Stimulated activated CD8-positive, alpha-beta memory T cell treated with anti-CD3 and anti-CD28 coated beads, Interleukin-15, amount 100 ng/mL, for 24 hours (primary cell): ENCODE data around the gene FKBP1B.
"Not testable (repeated sequence)": the region's sequence is repeated elsewhere in the genome, so short reads cannot be mapped to it uniquely, and the experiment has no call there.

Experiments
- DNase-seq: peaks from one replicate; pipeline ENCODE4 v3.0.0-alpha.2; 2020; ENCODE audit warnings: low read depth

FKBP1B gene

DNA sequence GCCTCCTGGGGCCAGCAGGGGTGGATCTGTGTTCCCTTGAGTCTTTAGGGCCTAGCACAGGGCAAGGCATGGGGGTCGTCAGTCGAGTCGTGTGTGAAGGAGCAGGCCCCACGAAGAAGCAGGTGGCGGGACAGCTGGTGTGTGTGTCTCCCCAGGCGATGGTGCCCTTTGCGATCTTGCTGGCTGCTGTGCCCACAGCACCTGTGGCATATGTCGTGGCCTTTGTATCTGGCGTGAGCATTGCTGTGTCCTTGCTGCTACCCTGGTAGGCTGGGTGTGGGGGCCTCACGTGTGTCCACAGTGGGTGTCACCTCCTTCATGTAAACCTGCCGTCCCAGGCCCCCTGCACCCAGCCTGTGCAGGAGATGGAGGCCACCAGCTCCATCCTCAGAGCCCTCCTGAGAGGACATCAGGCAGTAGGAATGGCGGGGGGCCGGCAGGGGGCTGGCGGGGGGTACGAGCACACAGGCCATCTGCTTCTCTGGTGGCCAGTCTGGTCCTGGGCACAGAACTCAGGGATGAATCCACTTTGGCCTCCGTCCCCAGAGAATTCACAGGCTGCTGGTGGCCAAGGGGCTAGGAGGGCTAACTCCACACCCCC, 26.5 kb upstream of the FKBP1B start:
- DNase-seq, result no peak

DNA sequence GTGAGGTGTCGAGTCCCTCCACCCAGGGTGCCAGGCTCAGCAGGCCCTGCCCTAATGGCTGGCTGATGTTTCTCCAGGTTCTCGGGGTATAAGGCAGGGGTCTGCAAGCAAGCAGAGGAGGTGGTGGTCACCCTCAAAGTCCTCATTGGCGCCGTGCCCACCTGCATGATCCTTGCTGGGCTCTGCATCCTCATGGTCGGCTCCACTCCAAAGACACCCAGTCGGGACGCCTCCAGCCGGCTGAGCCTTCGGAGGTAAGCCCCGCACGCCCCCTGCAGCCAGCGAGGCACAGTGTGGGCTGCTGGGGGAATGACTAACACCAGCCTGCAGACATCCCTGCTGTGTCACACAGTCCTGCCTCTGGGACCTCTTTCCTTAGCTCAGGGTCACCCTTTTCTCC, 25.5 kb upstream of the FKBP1B start:
- DNase-seq, result no peak

DNA sequence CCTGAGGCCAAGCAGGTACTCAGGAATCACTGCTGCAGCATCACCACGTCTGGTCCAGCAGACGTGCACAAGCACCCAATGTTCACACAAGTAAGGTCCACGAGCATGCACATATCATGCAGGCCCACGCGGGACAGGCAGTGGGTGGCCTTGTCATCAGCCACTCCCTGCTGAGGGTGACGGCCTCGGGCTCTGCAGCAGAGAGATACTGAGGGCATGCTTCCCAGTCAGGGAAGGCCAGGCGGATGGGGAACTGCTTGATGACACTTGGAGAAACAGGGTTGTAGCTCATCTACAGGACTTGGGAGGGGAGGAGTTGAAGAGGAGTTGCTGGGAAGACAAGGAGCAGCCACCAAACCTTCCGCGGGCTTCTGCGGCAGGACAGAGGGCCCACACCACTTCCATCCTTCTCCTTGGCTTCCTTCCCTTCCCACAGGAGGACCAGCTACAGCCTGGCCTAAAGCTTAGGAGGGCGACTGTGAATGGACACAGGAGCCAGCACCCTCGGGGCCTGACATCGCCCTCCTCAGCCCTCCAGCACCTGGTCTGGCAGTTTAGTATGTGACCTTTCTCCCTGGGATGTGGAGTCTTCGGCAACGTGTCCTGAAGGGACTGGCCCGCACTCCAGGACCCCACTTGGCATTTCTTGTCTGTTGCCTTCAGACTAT, 24.4 kb upstream of the FKBP1B start:
- DNase-seq, result no peak

DNA sequence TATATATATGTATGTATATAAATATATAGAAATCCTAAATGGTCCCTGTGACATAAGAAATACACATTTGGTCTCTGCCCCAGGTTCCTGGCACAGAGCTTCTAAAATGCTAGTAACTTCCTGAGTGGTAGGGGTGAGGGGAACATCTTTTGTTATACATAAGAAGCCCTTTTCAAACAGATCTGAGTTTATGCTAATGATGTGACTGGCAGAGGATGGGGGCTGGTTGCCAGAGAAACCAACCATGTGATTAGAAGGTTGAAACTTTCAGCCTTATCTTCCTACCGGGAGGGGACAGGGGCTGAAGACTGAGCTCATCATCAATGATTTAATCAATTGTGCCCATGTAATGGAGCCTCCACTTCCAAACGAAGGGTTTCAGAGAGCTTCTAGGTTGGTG, 23.3 kb upstream of the FKBP1B start:
- DNase-seq, result no peak

DNA sequence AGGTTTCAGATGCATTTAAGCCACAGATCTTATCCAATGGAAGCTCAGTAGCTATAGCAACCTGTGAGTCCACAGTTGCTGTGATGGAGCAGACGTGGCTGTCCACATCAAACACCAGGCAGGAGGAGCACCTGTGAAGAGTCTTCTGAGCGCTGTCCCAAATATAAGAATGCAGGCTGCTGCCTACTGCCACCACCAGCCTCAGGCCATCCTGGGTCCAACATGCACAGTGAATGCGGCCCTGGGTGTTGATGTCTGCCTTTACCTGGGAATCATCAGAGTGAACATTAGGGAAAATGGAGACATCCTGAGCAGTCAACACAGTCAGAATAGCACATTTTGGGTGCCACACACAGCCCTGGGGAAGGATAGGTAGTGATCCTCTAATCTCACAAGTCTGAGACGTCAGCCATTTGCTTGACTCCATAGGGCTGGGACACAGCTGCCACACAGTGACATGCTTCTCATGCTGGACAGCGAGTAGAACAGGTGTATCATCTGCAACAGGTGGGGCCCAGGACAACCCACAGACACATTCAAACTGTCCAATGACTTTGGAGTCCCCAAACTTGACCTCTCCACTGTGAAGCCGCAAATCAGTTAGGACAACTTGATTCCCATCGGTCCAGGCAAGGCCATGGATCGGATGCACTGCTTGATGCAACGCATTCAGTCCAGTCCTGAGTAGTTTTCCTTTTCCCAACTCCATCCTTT, 10.6 kb upstream of the FKBP1B start:
- DNase-seq, result no peak

DNA sequence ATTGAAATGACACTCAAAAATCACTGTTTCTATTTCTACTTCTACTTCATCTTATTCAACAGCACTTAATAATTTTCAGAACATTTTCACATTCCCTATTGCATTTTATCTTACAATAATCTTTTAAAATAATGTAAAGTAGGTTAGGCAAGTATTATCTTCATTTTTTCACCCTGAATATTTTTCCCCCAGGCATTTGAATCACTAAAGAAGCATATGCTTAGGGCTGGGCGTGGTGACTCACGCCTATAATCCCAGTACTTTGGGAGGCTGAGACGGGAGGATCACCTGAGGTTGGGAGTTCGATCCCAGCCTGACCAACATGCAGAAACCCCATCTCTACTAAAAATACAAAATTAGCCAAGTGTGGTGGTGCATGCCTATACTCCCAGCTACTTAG, 9.0 kb upstream of the FKBP1B start:
- no peak for DNase-seq

DNA sequence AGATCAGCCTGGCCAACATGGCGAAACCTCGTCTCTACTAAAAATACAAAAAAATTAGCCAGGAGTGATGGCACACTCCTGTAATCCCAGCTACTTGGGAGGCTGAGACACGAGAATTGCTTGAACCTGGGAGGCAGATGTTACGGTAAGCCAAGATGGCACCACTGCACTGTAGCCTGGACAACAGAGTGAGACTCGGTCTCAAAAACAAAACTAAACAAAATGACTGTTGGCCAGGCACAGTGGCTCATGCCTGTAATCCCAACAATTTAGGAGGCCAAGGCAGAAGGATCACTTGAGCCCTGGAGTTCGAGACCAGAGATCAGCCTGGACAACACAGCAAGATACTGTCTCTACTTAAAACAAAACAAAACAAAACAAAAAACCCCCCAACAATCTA, 6.4 kb upstream of the FKBP1B start:
- DNase-seq, result not testable (repeated sequence)

DNA sequence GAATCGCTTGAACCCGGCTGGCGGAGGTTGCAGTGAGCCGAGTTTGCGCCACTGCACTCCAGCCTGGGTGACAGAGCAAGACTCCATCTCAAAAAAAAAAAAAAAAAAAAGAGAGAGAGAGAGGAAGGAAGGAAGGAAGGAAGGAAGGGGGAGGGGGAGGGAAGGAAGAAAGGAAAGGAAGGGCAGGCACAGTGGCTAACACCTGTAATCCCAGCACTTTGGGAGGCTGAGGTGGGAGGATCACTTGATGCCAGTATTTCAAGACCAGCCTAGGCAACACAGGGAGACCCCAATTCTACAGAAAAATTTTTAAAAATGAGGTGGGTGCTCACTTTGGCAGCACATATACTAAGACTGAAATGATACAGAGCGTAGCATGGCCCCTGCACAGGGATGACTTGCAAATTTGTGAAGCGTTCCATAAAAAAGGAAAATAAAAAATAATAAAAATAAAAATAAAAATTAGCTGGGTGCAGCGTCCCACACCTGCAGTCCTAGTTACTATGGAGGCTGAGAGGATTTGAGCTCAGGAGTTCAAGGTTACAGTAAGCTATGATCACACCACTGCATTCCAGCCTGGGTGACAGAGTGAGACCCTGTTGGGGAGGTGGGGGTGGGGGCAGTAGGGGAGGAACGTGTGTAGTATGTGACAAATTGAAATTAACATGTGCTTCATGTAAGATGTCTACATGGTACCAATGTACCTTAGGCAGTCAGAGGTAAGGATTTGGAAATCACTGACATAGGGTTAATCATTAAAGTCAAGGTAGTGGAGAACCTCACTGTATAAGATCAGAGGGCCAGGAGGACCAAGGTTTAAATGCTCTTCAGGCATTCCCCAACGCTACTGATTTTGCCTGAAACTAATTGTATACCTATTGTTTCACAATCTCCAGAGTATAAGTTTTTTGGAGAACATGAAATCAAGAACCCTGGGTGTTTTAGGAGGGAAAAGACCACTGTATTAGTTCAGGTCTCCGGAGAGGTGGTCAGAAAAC, 3.7 kb upstream of the FKBP1B start:
- no peak for DNase-seq

DNA sequence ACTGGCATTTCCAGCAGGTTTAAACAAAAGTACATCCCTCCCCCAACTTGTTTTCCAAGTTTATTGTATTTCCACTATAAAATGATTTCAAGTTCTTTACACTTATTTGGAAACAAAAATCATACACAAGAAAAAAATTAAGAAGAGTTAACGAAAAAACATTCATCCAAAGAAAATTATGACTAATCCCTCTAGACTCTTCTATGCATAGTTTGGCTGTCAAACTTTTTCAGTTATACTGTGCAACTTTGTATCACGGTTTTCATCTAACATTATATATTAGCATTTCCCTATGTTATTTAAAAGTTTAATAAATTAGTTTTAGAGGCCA, 3.0 kb upstream of the FKBP1B start:
- no peak for DNase-seq

DNA sequence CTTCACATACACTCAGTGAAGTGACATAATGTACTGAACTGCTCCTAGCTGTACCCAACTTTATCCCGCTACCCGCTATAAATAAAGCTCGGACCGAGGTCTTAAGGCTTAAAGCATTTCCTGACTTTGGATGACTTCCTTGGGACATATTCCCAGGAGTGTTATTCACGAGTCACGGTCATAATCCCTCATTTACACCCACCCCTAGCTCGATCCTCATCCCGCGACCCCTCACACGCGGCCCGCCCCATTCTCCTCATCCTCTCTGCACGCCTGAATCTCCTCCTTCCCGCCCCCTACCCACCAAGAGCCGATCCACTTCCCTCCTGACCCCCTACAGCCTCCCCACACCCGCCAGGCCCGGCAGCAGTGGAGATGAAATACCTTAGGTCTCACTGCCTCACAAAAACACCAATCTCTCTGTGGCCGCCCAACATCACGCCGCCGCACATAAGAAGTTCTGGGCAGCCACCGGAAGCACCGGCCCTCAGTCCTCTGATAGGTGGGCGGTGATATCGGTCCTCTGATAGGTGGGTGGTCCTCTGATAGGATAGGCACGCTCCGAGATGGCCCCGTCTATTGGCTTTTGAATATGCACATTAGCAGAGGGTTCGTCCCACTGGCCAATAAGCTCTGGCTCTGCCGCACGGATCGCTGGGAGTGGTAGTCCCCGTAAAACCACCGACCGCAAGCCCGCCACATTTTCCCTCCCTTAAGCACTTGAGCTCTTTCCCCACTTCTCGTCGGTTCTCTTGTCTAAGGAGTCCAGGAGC, 2.4 kb upstream of the FKBP1B start, which contains the start of gene WDCP:
WDCP (minus strand) TSS at position 462 of the 773 bp plus-strand sequence. CDS start 7,897 bp downstream, outside the sequence.
- DNase-seq, result peak; percentile 67

DNA sequence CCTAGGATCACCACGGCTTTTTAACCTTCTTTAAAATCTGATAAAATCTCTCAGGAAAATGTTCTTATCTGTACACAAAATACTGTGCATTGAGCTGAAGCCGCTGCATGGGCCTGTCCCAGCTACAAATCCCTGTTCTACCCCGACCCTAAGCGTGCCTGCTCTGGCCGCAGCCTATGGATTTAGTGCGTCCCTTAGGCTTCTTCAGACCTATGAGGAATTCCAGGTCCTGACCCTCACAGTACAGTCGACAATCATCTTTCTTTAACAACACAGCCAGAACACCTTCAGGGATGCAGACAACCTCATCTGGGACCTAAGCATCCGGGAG, 1.9 kb upstream of the FKBP1B start:
- DNase-seq, result no peak

DNA sequence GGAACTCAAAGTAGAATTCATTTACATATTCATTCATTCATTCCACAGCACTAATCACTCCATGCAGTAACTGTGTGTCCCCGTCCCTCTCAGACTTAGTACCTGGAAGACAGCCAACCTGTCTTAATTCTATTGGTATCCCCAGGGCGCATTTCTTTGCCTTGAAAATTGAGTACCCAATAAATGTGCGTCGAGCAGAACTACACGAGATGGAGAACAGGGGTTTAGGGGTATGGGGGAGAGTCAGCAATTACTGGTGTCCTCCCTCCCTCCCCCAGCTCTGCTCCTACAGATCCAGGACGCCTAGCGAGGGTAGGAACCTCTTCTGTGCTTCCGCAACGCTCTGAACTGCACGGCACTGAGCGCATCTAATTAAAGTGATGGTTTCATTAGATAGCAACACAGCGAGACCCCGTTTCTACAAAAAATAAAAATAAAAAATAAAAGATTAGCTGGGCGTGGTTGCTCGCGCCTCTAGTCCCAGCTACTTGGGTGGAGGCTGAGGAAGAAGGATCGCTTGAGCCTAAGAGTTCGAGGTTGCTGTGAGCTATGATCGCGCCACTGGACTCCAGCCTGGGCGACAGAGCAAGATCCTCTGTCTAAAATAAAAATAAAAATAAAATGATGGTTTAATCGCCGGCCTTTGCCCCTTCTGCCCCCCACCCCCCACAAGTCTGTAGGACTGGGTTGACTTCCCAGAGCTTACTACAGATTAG, 614 bp upstream of the FKBP1B start:
- DNase-seq, result no peak

DNA sequence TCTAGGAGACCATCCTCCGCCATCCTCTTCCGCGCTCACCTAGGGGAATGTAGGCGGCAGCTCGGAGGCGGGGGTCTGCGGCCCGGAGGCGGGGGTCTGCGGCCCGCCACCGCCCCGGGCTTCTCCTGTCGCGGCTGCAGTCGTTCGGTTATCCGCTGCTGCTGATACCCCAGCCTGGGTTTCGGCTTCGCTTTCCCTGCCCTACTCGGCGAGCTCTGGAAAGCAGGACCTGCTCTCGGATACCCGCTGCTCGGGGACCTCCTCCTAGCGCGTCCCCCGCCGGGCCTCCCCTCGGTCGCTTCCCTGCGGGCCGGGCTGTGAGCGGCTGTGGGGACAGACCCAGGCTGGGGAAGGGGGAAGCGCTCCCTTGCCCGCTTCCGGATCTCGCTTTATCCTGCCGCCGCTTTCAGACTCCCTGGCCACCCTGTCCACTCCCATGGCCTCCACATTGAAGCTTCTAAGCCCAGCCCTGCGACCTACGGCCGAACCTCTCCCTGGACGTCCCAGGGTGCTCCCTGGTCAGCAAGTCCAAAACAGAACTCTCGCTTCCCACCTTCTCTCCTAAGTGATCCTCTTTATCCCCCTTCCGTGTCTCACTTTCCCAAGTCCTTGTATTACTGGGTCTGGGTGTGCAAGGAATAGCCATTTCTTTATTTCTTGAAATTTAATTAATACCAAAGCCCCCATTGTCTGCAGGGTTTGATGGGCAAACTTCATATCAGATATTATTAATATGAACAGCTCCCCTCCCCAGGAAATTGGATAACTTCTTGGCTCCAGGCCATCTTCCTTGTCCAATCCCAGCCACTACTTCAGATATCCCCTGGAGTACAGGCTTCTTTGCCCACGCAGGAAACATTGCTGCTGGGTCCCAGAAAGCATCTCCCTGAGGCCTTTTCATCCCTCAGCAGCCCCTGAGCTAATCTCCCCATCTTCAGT, 769 bp downstream of the FKBP1B start:
- DNase-seq, result no peak

DNA sequence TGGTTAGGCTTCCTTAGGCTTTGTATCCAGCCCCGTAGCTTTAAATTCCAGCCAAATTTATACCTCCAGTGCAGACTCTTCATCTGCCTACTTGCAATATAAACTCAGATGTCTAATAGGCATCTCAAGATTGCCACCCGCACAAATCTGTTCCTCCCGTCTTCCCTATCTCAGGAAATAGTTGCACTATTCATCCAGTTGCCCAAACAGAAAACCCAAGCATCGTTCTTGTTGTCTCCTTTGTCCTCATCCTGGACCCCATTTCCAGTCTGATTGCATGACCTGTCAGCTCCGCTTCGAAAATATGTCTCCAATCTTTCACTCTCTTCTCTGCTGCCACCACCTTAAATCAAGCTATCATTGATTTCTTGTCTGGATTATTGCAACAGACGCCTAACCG, 2.3 kb downstream of the FKBP1B start:
- no peak for DNase-seq

DNA sequence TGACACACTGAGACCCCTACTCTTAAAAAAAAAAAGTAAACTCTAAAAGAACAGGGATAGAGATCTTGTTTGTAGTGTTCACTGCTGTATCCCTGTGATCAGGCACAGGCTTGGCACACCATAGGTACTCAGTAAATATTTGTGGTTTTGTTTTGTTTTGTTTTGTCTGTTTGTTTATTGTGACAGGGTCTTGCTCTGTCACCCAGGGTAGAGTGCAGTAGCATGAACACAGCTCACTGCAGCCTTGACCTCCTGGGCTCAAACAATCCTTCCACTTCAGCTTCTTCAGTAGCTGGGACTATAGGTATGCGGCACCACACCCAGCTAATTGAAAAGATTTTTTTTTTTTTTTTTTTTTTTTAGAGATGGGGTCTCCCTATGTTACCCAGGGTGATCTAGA, 3.4 kb downstream of the FKBP1B start:
- no peak for DNase-seq

DNA sequence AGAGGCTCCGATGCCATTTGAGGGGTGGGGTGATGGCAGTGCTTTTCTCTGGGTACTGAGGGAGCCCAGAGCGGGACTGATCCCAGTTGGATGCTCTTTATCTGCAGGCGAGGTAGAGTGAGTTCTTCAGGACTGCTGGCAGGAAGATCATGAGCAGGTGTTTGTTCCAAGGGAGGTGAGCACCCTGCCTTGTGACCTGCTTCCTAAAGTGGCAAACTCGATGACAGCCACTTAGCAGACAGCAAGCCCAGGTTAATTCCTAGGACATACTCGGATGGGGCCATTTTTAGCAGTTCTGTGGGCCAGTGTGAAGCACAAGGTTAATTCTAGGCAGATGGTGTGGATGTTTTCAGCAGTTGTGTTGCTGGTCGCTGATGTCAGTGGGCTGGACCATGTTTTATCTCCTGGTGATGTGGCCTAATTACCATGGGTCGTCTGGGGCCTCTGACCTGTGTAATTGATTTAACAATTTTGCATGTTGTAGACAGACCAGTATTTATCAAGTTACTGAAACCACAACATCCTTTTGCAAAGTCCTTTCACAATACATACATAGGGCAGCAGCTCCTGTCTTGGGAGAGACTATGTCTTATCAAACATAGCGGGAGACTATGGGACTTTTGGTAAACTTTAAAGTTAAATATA, 4.9 kb downstream of the FKBP1B start:
- DNase-seq, result no peak

DNA sequence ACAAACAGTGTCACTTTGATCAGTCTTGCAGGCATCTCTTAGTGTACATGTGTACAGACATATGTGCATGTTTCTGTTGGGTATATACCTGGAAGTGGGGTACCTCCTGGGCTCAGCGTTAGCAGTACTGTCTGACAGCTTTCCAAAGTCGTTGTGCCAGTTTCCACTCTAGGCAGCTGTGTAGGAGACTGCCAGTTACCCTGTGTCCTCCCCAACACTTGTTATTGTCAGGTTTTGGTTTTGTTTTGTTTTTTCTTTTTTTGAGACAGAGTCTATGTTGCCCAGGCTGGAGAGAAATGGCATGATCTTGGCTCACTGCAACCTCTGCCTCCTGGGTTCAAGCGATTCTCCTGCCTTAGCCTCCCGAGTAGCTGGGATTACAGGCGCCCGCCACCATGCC, 6.2 kb downstream of the FKBP1B start:
- no peak for DNase-seq

DNA sequence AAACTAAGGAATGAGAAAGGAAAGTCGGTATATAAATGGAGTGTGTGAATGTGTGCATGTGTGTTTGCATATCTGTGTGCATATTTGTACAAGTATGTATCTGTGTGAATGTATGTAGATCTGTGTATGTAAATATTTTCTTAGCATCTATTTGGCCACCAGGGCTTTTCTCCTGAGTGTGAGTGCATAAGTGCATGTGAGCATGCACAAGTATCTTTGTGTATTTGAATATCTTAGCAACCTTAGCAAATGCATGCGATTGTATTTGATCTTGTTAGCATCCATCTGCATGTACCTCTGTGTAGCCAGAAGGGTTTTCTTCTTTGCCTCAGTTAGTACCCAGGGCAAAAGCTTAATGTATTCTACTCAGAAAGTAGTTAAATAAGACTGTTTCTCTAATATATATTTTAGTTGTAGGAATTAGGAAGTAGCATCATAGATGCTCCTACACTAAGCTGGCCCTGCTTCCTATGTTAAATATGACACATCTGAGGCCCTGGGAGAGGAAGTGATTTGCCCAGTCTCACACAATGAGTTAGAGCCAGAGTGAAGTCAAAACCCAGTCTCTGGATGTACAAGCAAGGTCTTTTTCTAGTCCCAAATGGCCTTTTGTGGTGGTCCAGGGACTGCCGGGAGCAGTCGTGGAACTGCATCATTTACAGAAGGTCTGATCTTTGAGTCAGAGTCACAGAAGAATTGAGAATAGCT, 9.2 kb downstream of the FKBP1B start:
- DNase-seq, result no peak

DNA sequence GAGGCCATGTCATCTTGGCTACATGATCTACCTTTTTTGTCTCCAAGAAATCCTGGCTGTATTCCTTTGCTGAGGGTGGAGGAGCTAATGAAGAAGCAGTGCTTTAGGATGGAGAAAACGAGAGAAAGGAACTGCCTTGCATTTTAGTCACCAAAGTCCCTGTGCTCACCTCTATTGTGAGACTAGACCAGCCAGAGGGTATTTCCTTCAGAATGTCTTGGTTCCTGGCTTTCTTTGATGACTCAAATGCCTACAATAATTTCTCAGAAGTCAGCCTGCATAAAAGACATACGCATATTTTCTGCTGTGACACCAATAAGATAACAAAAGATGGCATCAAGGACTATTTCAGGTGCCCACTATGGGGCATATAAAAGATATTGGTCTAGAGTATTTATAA, 15.8 kb downstream of the FKBP1B start:
- no peak for DNase-seq
